Spleen (tissue), 11 donors: ENCODE measurements around the gene GIPC2. TPM values are rescaled to one million over a fixed set of nuclear protein-coding genes. Genes with fewer than 3 reads are reported as not detected.

ENCODE experiments used
- DNase-seq: peaks from one replicate; pipeline ENCODE4 v3.0.0-alpha.2; 2020
- H3K27ac ChIP-seq, 8 donors: fragments of 200-600 bp; sonication (generic) in 7 of 8; 1 replicate in 4 of 8; 2 replicates in 4 of 8; pipeline versions ENCODE4 v1.5.0 to v1.8.0; 2016 to 2021; ENCODE audit warnings: inconsistent platforms in 4 of 8, mild to moderate bottlenecking in 4 of 8, moderate library complexity in 1 of 8
- H3K27me3 ChIP-seq, 7 donors: fragments of 200-600 bp; sonication (generic) in 6 of 7; replicated peaks in 1 of 7; 1 replicate in 4 of 7; 2 replicates in 3 of 7; pipeline versions ENCODE4 v1.5.0 to v1.8.0; 2016 to 2021; ENCODE audit warnings: inconsistent platforms in 3 of 7, mild to moderate bottlenecking in 1 of 7
- H3K36me3 ChIP-seq, 6 donors: fragments of 200-600 bp; sonication (generic) in 5 of 6; 1 replicate in 4 of 6; 2 replicates in 2 of 6; pipeline versions ENCODE4 v1.5.0 to v1.8.0; 2016 to 2021; ENCODE audit warnings: inconsistent platforms in 2 of 6
- H3K4me1 ChIP-seq, 6 donors: fragments of 200-600 bp; sonication (generic) in 5 of 6; 1 replicate in 3 of 6; 2 replicates in 3 of 6; pipeline versions ENCODE4 v1.5.0 to v1.8.0; 2016 to 2021; ENCODE audit warnings: inconsistent platforms in 3 of 6
- H3K4me3 ChIP-seq, 8 donors: fragments of 200-600 bp; sonication (generic) in 7 of 8; 1 replicate in 4 of 8; 2 replicates in 4 of 8; pipeline versions ENCODE4 v1.5.0 to v1.8.0; 2016 to 2021; ENCODE audit warnings: inconsistent platforms in 4 of 8, mild to moderate bottlenecking in 4 of 8, moderate library complexity in 2 of 8
- H3K9me3 ChIP-seq, 8 donors: fragments of 200-600 bp; sonication (generic) in 7 of 8; 1 replicate in 4 of 8; 2 replicates in 4 of 8; pipeline versions ENCODE4 v1.5.0 to v1.8.0; 2016 to 2021; ENCODE audit warnings: inconsistent platforms in 4 of 8
- CTCF ChIP-seq, 11 experiments: fragments of 200-600 bp in 7 of 11; fragments of 450-650 bp in 4 of 11; sonication (generic) in 4 of 11; IDR thresholded peaks in 8 of 11; conservative IDR thresholded peaks in 3 of 11; 1 replicate in 7 of 11; 2 replicates in 4 of 11; pipeline versions ENCODE4 v1.4.0 to v1.8.0; 2016 to 2021; ENCODE audit warnings: antibody characterized with exemption in 11 of 11, inconsistent platforms in 4 of 11, mild to moderate bottlenecking in 1 of 11
- POLR2A ChIP-seq, 3 donors: fragments of 450-650 bp; IDR thresholded peaks; one replicate each; pipeline ENCODE4 v1.5.1; 2017; ENCODE audit warnings: antibody characterized with exemption in 3 of 3, mild to moderate bottlenecking in 1 of 3
- POLR2AphosphoS5 ChIP-seq, 3 donors: sonication (generic); formaldehyde crosslinking; IDR thresholded peaks; one replicate each; pipeline ENCODE4 v1.5.1; 2017; ENCODE audit warnings: antibody characterized with exemption in 3 of 3
- WGBS, 5 donors: extraction: QIAGEN DNeasy Blood & Tissue Kit in 3 of 5; methylation state at CpG; one replicate each; pipeline versions ENCODE4 v1.1.5 to v1.1.7; 2013 to 2018; 5-methylcytosine and 5-hydroxymethylcytosine counted together
- intact Hi-C: fragments of 100-400 bp; cut with DNase I; formaldehyde crosslinking; loops from one replicate; pipeline ENCODE4 v1.15.0; 2023; ENCODE audit warnings: low total_unique reads
- polyA plus RNA-seq, 3 donors: library from polyadenylated mRNA; stranded (reverse); fragments of 200-250 nt; gene quantifications; one replicate each; pipeline ENCODE4 v1.2.1, GENCODE V29; 2013
- total RNA-seq, 7 donors: library from RNA; depleted of rRNA in 3 of 7; stranded (reverse); fragments of >200 nt in 3 of 7; fragmentation: NEBNext Ultra II Directional in 4 of 7; extraction: Animal tissue kit (Norgen Biotek cat#: 25700) in 4 of 7; gene quantifications; one replicate each; pipeline versions ENCODE4 v1.1.0 to v1.2.1, GENCODE V29; 2016 to 2021
- donor health status: healthy with polysubstance abuse.
- donor health status: DM: no; HTN: no; CAD: no; lungs with moderate emphysema.
- donor health status: DM: no; HTN: no; CAD: no.
- donor health status: Bipolar disorder and iron deficiency.
- donor health status: healthy.
- donor health status: DM: no; HTN: no; CAD: no.
- donor health status: DM: yes; HTN: yes; CAD: no.

Gene GIPC2
- total and polyA plus RNA-seq, 10 donors, result 5.5 to 49.9 (median 41.1) TPM

GRCh38 chr1:78003882-78004718 is 41.7 kb upstream of the GIPC2 start:
- intact Hi-C loops, result no loop called here
- Histone ChIP-seq H3K36me3 (no peaks in the 10 kb centered on the region), H3K9me3 (no peaks in the 10 kb centered on the region), H3K4me3 (peak overlapping the region; percentile 4 to 70 (median 42)), H3K4me1 (peaks cover 0 to 79% (median 29%) of the 10 kb centered on the region in 6 donors), H3K27ac (peak overlapping the region; percentile 64 to 93 (median 90)), H3K27me3 (no peaks in the 10 kb centered on the region)
- WGBS, 5 donors, result 4 to 6% (median 5%) methylated on average over 8 of the region's 8 CpGs
- peak in 1 of 3 donors; percentile 56 for TF ChIP-seq POLR2AphosphoS5 (IDR thresholded peaks at IDR 0.05)
- TF ChIP-seq POLR2A (IDR thresholded peaks at IDR 0.05), result no peak
- no peak for TF ChIP-seq CTCF (IDR thresholded peaks at IDR 0.05 in 8 of 11, conservative IDR thresholded peaks at IDR 0.05 in 3 of 11)
- DNase-seq, result peak; percentile 78

GRCh38 chr1:78004719-78005447 is 40.9 kb upstream of the GIPC2 start, which contains the start of gene DNAJB4:
Gene DNAJB4 (plus strand): TSS chr1:78004939. CDS start chr1:78005111, 172 bp downstream.
- H3K27me3 ChIP-seq, result no peaks in the 10 kb centered on the region
- WGBS, 5 donors, result 1 to 2% (median 1%) methylated on average over 12 of the region's 12 CpGs
- TF ChIP-seq POLR2AphosphoS5 (IDR thresholded peaks at IDR 0.05) (peak in 2 of 3 donors; percentile 13 to 95), CTCF (IDR thresholded peaks at IDR 0.05 in 8 of 11, conservative IDR thresholded peaks at IDR 0.05 in 3 of 11) (no peak), POLR2A (IDR thresholded peaks at IDR 0.05) (peak; percentile 81 to 99 (median 88))
- H3K9me3 ChIP-seq, result no peaks in the 10 kb centered on the region
- H3K4me1 ChIP-seq, result peaks cover under 1 to 86% (median 29%) of the 10 kb centered on the region in 6 donors
- H3K4me3 ChIP-seq, result peak within 1 kb of the TSS; percentile 30 to 70 (median 46)
- DNase-seq, result no peak
- intact Hi-C loops, result no loop called here
- no peaks in the 10 kb centered on the region for H3K36me3 ChIP-seq
- H3K27ac ChIP-seq, result peak within 1 kb of the TSS; percentile 64 to 93 (median 90)

GRCh38 chr1:78005448-78005722 is 40.4 kb upstream of the GIPC2 start:
- TF ChIP-seq POLR2A (IDR thresholded peaks at IDR 0.05) (no peak), POLR2AphosphoS5 (IDR thresholded peaks at IDR 0.05) (no peak), CTCF (IDR thresholded peaks at IDR 0.05 in 8 of 11, conservative IDR thresholded peaks at IDR 0.05 in 3 of 11) (no peak)
- Histone ChIP-seq H3K4me3 (peak overlapping the region; percentile 30 to 70 (median 46)), H3K27ac (peak overlapping the region; percentile 64 to 93 (median 90)), H3K36me3 (no peaks in the 10 kb centered on the region), H3K9me3 (no peaks in the 10 kb centered on the region), H3K27me3 (no peaks in the 10 kb centered on the region), H3K4me1 (peaks cover 3 to 83% (median 29%) of the 10 kb centered on the region in 6 donors)
- WGBS, 5 donors, result 6 to 11% (median 8%) methylated on average over 1 of the region's 1 CpG
- intact Hi-C loops, result no loop called here
- no peak for DNase-seq

- peak overlapping the region; percentile 30 to 70 (median 46) for H3K4me3 ChIP-seq
- H3K36me3 ChIP-seq, result no peaks in the 10 kb centered on the region
- intact Hi-C loops, result no loop called here
- peak overlapping the region; percentile 32 to 93 (median 90) for H3K27ac ChIP-seq
- H3K27me3 ChIP-seq, result no peaks in the 10 kb centered on the region
- H3K9me3 ChIP-seq, result no peaks in the 10 kb centered on the region
- TF ChIP-seq POLR2A (IDR thresholded peaks at IDR 0.05) (peak in 1 of 3 donors; percentile 32), POLR2AphosphoS5 (IDR thresholded peaks at IDR 0.05) (no peak)
- no peak for DNase-seq
- WGBS, 5 donors, result 5 to 23% (median 14%) methylated on average over 1 of the region's 1 CpG
- H3K4me1 ChIP-seq, result peaks cover 3 to 81% (median 31%) of the 10 kb centered on the region in 6 donors
These were observed 40.0 kb upstream of the GIPC2 start for GRCh38 chr1:78005755-78006154.
